ENCODE measurements around the gene NBPF26.
"Not testable (repeated sequence)": the region's sequence is repeated elsewhere in the genome, so short reads cannot be mapped to it uniquely, and the experiment has no call there.

The NBPF26 gene

GRCh38 chr1:120685622-120686021 lies 38.1 kb upstream of the NBPF26 start:
- not testable (repeated sequence) for H3K79me1 ChIP-seq (replicated peaks; ENCODE audit: low read length, poor library complexity, severe bottlenecking); H2BK120ac ChIP-seq (ENCODE audit: low read depth, low read length); H2BK5ac ChIP-seq (ENCODE audit: low read depth, low read length, poor library complexity, severe bottlenecking); H3K36me3 ChIP-seq (ENCODE audit: control insufficient read depth in 1 of 2, insufficient read depth in 2 of 2, low read depth in 1 of 2, low read length in 2 of 2); H3K23ac ChIP-seq (ENCODE audit: low read length in 2 of 2); H2BK12ac ChIP-seq (ENCODE audit: low read length in 2 of 2); H3K27ac ChIP-seq (ENCODE audit: low read length, poor library complexity, severe bottlenecking); H2BK15ac ChIP-seq (ENCODE audit: low read depth, poor library complexity, severe bottlenecking); H3K18ac ChIP-seq (ENCODE audit: low read depth in 1 of 2, low read length in 2 of 2); H3K4ac ChIP-seq (ENCODE audit: low read depth in 1 of 2, low read length in 2 of 2); H2AK5ac ChIP-seq (ENCODE audit: low read length, severe bottlenecking); DNase-seq; H4K8ac ChIP-seq (ENCODE audit: low read length); H3K14ac ChIP-seq (ENCODE audit: low read length in 2 of 2); H3K9ac ChIP-seq (ENCODE audit: low read length); H3K27me3 ChIP-seq (ENCODE audit: control insufficient read depth in 1 of 2, insufficient read depth in 1 of 2, low read length in 2 of 2); H3K4me1 ChIP-seq (ENCODE audit: control insufficient read depth, insufficient read depth, low read depth, low read length); H3K4me3 ChIP-seq (ENCODE audit: insufficient read depth in 1 of 2, low read depth in 1 of 2, low read length in 2 of 2); H2AFZ ChIP-seq (ENCODE audit: low read depth, low read length); H3K4me2 ChIP-seq (ENCODE audit: low read length, poor library complexity, severe bottlenecking); H4K91ac ChIP-seq (ENCODE audit: low read length); H3K9me3 ChIP-seq (ENCODE audit: control insufficient read depth, low read length)
- WGBS, result no CpG with 5 or more reads among the region's 2 CpGs

DNA sequence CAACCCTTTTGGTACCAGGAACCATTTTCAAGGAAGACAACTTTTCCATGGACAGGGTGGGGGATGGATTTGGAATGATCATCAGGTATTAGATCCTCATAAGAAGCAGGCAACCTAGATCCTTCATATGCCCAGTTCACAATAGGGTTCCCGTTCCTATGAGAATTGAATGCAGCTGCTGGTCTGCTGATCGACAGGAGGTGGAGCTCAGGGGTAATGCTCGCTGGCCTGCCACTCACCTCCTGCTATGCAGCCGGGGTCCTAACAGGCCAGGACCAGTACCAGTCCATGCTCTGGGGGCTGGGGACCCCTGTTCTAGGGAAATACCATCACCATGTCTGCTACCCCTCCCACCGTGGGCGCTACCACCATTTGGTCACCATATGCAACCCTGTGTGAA lies 36.5 kb upstream of the NBPF26 start:
- H3K9ac ChIP-seq (ENCODE audit: low read length); H3K4ac ChIP-seq (ENCODE audit: low read depth in 1 of 2, low read length in 2 of 2); H2BK15ac ChIP-seq (ENCODE audit: low read depth, poor library complexity, severe bottlenecking); H3K4me3 ChIP-seq (ENCODE audit: insufficient read depth in 1 of 2, low read depth in 1 of 2, low read length in 2 of 2); H3K14ac ChIP-seq (ENCODE audit: low read length in 2 of 2); H2BK120ac ChIP-seq (ENCODE audit: low read depth, low read length); H4K8ac ChIP-seq (ENCODE audit: low read length); H3K23ac ChIP-seq (ENCODE audit: low read length in 2 of 2); H3K36me3 ChIP-seq (ENCODE audit: control insufficient read depth in 1 of 2, insufficient read depth in 2 of 2, low read depth in 1 of 2, low read length in 2 of 2); H3K79me1 ChIP-seq (replicated peaks; ENCODE audit: low read length, poor library complexity, severe bottlenecking); H3K4me1 ChIP-seq (ENCODE audit: control insufficient read depth, insufficient read depth, low read depth, low read length); DNase-seq; H3K27ac ChIP-seq (ENCODE audit: low read length, poor library complexity, severe bottlenecking); H2AK5ac ChIP-seq (ENCODE audit: low read length, severe bottlenecking); H3K4me2 ChIP-seq (ENCODE audit: low read length, poor library complexity, severe bottlenecking); H2AFZ ChIP-seq (ENCODE audit: low read depth, low read length); H2BK5ac ChIP-seq (ENCODE audit: low read depth, low read length, poor library complexity, severe bottlenecking); H2BK12ac ChIP-seq (ENCODE audit: low read length in 2 of 2); H4K91ac ChIP-seq (ENCODE audit: low read length); H3K18ac ChIP-seq (ENCODE audit: low read depth in 1 of 2, low read length in 2 of 2); H3K27me3 ChIP-seq (ENCODE audit: control insufficient read depth in 1 of 2, insufficient read depth in 1 of 2, low read length in 2 of 2); H3K9me3 ChIP-seq (ENCODE audit: control insufficient read depth, low read length): not testable (repeated sequence)
- WGBS, result no CpG with 5 or more reads among the region's 6 CpGs

GRCh38 chr1:120700807-120701562 lies 22.8 kb upstream of the NBPF26 start:
- H3K36me3 ChIP-seq (ENCODE audit: control insufficient read depth in 1 of 2, insufficient read depth in 2 of 2, low read depth in 1 of 2, low read length in 2 of 2); H3K14ac ChIP-seq (ENCODE audit: low read length in 2 of 2); H3K4ac ChIP-seq (ENCODE audit: low read depth in 1 of 2, low read length in 2 of 2); H3K27ac ChIP-seq (ENCODE audit: low read length, poor library complexity, severe bottlenecking); H3K9ac ChIP-seq (ENCODE audit: low read length); H2AK5ac ChIP-seq (ENCODE audit: low read length, severe bottlenecking); DNase-seq; H2BK120ac ChIP-seq (ENCODE audit: low read depth, low read length); H3K9me3 ChIP-seq (ENCODE audit: control insufficient read depth, low read length); H2BK12ac ChIP-seq (ENCODE audit: low read length in 2 of 2); H3K4me1 ChIP-seq (ENCODE audit: control insufficient read depth, insufficient read depth, low read depth, low read length); H2AFZ ChIP-seq (ENCODE audit: low read depth, low read length); H2BK15ac ChIP-seq (ENCODE audit: low read depth, poor library complexity, severe bottlenecking); H2BK5ac ChIP-seq (ENCODE audit: low read depth, low read length, poor library complexity, severe bottlenecking); H3K79me1 ChIP-seq (replicated peaks; ENCODE audit: low read length, poor library complexity, severe bottlenecking); H4K91ac ChIP-seq (ENCODE audit: low read length); H4K8ac ChIP-seq (ENCODE audit: low read length); H3K4me2 ChIP-seq (ENCODE audit: low read length, poor library complexity, severe bottlenecking); H3K27me3 ChIP-seq (ENCODE audit: control insufficient read depth in 1 of 2, insufficient read depth in 1 of 2, low read length in 2 of 2); H3K23ac ChIP-seq (ENCODE audit: low read length in 2 of 2); H3K18ac ChIP-seq (ENCODE audit: low read depth in 1 of 2, low read length in 2 of 2): not testable (repeated sequence)
- WGBS, result no CpG with 5 or more reads among the region's 53 CpGs
- peak overlapping the region in 1 of 2 experiments; percentile 68 for H3K4me3 ChIP-seq (ENCODE audit: insufficient read depth in 1 of 2, low read depth in 1 of 2, low read length in 2 of 2)

GRCh38 chr1:120723358-120723714 lies 409 bp upstream of the NBPF26 start:
- DNase-seq; H3K23ac ChIP-seq (ENCODE audit: low read length in 2 of 2); H3K4me1 ChIP-seq (ENCODE audit: control insufficient read depth, insufficient read depth, low read depth, low read length); H2BK120ac ChIP-seq (ENCODE audit: low read depth, low read length); H3K79me1 ChIP-seq (replicated peaks; ENCODE audit: low read length, poor library complexity, severe bottlenecking); H3K9ac ChIP-seq (ENCODE audit: low read length); H3K14ac ChIP-seq (ENCODE audit: low read length in 2 of 2); H2BK15ac ChIP-seq (ENCODE audit: low read depth, poor library complexity, severe bottlenecking); H3K36me3 ChIP-seq (ENCODE audit: control insufficient read depth in 1 of 2, insufficient read depth in 2 of 2, low read depth in 1 of 2, low read length in 2 of 2); H3K4ac ChIP-seq (ENCODE audit: low read depth in 1 of 2, low read length in 2 of 2); H2AK5ac ChIP-seq (ENCODE audit: low read length, severe bottlenecking); H3K27ac ChIP-seq (ENCODE audit: low read length, poor library complexity, severe bottlenecking); H3K4me2 ChIP-seq (ENCODE audit: low read length, poor library complexity, severe bottlenecking); H2AFZ ChIP-seq (ENCODE audit: low read depth, low read length); H3K18ac ChIP-seq (ENCODE audit: low read depth in 1 of 2, low read length in 2 of 2); H3K27me3 ChIP-seq (ENCODE audit: control insufficient read depth in 1 of 2, insufficient read depth in 1 of 2, low read length in 2 of 2); H3K4me3 ChIP-seq (ENCODE audit: insufficient read depth in 1 of 2, low read depth in 1 of 2, low read length in 2 of 2); H4K8ac ChIP-seq (ENCODE audit: low read length); H2BK12ac ChIP-seq (ENCODE audit: low read length in 2 of 2); H4K91ac ChIP-seq (ENCODE audit: low read length); H3K9me3 ChIP-seq (ENCODE audit: control insufficient read depth, low read length); H2BK5ac ChIP-seq (ENCODE audit: low read depth, low read length, poor library complexity, severe bottlenecking): not testable (repeated sequence)
- no CpG with 5 or more reads among the region's 12 CpGs for WGBS

All from mesenchymal stem cell (in vitro differentiated cells and primary cell).